GM12875 (cell line): ENCODE results near the gene HELB.

Experiments used
- H3K4me3 ChIP-seq: one replicate; pipeline ENCODE4 v1.5.1; 2011; ENCODE audit warnings: low read depth, low read length, control low read depth
- CTCF ChIP-seq: IDR thresholded peaks from 2 replicates; pipeline ENCODE4 v1.5.1; 2011; ENCODE audit warnings: low read depth, mild to moderate bottlenecking, control low read depth, inconsistent platforms, low read length, moderate library complexity, borderline replicate concordance; ENCODE audit not compliant: insufficient read depth

Gene HELB

DNA sequence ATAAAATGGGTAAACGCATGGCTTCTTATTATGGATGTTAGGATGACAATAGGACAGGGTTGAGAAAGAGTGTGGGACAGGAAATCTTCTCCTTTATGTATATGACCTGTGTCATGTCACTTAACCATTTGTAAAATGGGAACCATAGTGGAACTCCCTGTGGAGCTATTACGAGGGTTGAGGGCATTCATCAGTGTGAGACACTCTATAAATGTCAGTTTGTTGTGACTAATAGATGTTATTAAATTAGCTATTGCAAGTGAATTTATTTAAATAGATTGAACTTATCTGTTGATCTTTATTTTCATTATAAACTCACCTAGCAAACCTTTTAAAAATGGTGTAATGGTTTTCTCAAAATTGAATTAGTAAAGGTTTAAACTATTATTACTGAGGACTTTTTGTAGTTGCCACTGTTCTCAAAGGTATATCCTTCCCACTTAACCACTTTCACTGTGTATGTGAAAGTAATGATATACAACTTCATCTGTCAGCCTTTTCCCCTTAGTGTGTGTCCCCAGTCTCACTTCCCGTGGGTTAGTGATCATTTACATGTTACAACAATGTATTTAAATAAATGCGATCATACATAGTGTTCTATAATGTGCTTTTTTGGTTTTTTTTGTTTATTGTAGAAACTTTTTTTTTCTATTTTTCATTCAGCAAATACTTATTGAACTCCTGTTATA, 17.1 kb downstream of the HELB start:
- TF ChIP-seq CTCF, result no peak
- no peak overlapping the region for H3K4me3 ChIP-seq

DNA sequence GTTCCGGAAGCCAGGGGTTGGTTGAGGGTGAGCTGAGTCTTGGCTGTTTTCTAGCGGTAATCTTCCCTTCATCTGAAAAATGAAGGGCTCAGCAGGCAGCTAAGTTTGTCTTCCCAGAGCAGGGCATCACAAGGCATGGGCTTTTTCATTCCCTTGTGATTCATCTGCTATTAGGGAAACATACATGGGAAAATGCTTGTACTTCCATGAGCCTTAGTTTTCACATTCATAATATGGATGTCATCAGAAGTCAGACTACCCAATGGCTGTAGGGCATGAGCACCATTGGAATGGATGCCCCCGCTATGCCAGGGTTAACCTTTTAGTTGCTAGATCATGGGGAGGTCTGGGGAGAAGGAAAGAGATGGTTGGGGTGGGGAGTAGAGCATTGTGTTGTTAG, 18.7 kb downstream of the HELB start:
- no peak for TF ChIP-seq CTCF
- no peak overlapping the region for H3K4me3 ChIP-seq

- no peak for TF ChIP-seq CTCF
- H3K4me3 ChIP-seq, result no peak overlapping the region
Measured at GRCh38 chr12:66321435-66321834, 19.1 kb downstream of the HELB start.

GRCh38 chr12:66323017-66323416, 20.7 kb downstream of the HELB start:
- H3K4me3 ChIP-seq, result no peak overlapping the region
- TF ChIP-seq CTCF, result no peak

DNA sequence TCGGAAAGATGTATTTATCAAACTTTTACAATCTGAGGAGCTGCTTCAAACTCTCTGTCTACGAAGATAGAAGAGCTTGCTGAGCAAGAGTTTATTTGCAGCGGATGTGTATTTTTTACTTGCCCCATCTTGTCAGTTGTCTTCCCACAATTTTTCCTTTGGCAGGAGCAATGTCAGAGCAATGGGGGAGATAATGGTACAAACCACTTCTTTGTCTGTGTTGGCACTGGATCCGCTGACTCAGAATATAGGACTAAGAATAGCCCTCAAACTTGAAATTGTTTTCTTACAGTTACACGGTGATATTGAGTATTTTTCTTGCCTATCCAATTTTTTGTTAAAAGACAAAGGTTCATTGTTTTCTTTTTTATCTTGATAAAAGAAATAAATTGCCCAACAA, 27.6 kb downstream of the HELB start:
- no peak overlapping the region for H3K4me3 ChIP-seq
- TF ChIP-seq CTCF, result no peak

DNA sequence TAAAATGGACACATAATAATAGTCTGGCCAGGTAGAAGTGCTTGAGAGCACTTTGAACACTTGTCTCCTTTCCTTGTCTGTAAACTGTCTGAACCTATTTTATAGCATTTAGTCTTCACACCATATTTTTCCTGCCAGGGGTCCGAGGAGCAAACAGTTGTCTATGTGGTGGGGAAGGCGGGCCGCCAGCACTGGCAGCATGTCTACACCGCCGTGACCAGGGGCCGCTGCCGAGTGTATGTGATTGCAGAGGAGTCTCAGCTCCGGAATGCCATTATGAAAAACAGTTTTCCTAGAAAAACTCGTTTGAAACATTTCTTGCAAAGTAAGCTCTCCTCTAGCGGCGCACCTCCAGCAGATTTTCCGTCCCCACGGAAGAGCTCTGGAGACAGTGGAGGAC, 28.7 kb downstream of the HELB start:
- no peak overlapping the region for H3K4me3 ChIP-seq
- TF ChIP-seq CTCF, result no peak

- TF ChIP-seq CTCF, result no peak
- H3K4me3 ChIP-seq, result no peak overlapping the region
Measured at GRCh38 chr12:66331814-66332213, 29.5 kb downstream of the HELB start.
